Measurements from ENCODE around the gene CCK. TPM values are rescaled to one million over a fixed set of nuclear protein-coding genes. Genes with fewer than 3 reads are reported as not detected.

The CCK gene
- total RNA-seq, 1 donor from 2014 or later = not detected

GRCh38 chr3:42224658-42225421 is 41.1 kb downstream of the CCK start:
- Mint-ChIP-seq H3K4me3 (no peak overlapping the region), H3K27me3 (ENCODE audit: low read depth) (no peaks in the 10 kb centered on the region), H3K36me3 (peaks cover 22% of the 10 kb centered on the region), H3K4me1 (peaks cover 3% of the 10 kb centered on the region), H3K9me3 (no peaks in the 10 kb centered on the region), H3K27ac (peak overlapping the region; percentile 66)
- TF ChIP-seq, protein P1, sequence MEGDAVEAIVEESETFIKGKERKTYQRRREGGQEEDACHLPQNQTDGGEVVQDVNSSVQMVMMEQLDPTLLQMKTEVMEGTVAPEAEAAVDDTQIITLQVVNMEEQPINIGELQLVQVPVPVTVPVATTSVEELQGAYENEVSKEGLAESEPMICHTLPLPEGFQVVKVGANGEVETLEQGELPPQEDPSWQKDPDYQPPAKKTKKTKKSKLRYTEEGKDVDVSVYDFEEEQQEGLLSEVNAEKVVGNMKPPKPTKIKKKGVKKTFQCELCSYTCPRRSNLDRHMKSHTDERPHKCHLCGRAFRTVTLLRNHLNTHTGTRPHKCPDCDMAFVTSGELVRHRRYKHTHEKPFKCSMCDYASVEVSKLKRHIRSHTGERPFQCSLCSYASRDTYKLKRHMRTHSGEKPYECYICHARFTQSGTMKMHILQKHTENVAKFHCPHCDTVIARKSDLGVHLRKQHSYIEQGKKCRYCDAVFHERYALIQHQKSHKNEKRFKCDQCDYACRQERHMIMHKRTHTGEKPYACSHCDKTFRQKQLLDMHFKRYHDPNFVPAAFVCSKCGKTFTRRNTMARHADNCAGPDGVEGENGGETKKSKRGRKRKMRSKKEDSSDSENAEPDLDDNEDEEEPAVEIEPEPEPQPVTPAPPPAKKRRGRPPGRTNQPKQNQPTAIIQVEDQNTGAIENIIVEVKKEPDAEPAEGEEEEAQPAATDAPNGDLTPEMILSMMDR (IDR thresholded peaks at IDR 0.05; ENCODE audit: unreplicated experiment) = no peak
- DNase-seq (ENCODE audit: low spot score in 2 of 2, unreplicated experiment in 2 of 2) = no peak

- no peak for DNase-seq (ENCODE audit: low spot score in 2 of 2, unreplicated experiment in 2 of 2)
- Mint-ChIP-seq H3K36me3 (peaks cover 22% of the 10 kb centered on the region), H3K9me3 (no peaks in the 10 kb centered on the region), H3K4me1 (peaks cover 3% of the 10 kb centered on the region), H3K4me3 (no peak overlapping the region), H3K27me3 (ENCODE audit: low read depth) (no peaks in the 10 kb centered on the region), H3K27ac (no peak overlapping the region)
- TF ChIP-seq, protein P1 (IDR thresholded peaks at IDR 0.05; ENCODE audit: unreplicated experiment) = no peak
These were observed 41.8 kb downstream of the CCK start for GRCh38 chr3:42224178-42224577.

DNA sequence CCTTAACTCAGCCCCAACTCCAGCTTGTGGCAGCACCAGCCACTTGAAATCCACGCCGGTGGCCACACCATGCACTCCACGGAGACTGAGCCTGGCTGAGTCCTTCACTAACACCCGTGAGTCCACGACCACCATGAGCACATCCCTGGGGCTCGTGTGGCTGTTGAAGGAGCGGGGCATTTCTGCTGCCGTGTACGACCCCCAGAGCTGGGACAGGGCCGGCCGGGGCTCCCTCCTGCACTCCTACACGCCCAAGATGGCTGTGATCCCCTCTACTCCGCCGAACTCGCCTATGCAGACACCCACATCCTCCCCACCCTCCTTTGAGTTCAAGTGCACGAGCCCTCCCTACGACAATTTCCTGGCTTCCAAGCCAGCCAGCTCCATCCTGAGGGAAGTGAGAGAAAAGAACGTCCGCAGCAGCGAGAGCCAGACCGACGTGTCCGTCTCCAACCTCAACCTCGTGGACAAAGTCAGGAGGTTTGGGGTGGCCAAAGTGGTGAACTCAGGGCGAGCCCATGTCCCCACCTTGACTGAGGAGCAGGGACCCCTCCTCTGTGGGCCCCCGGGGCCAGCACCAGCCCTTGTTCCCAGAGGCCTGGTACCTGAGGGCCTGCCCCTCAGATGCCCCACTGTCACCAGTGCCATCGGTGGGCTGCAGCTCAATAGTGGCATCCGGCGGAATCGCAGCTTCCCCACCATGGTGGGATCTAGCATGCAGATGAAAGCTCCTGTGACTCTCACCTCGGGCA is 42.9 kb downstream of the CCK start:
- Mint-ChIP-seq H3K36me3 (peaks cover 22% of the 10 kb centered on the region), H3K4me3 (no peak overlapping the region), H3K27ac (no peak overlapping the region), H3K9me3 (no peaks in the 10 kb centered on the region), H3K4me1 (no peaks in the 10 kb centered on the region), H3K27me3 (ENCODE audit: low read depth) (no peaks in the 10 kb centered on the region)
- no peak for DNase-seq (ENCODE audit: low spot score in 2 of 2, unreplicated experiment in 2 of 2)
- TF ChIP-seq, protein P1 (IDR thresholded peaks at IDR 0.05; ENCODE audit: unreplicated experiment) = no peak

- peaks cover 27% of the 10 kb centered on the region for H3K36me3 Mint-ChIP-seq
- no peak for DNase-seq (ENCODE audit: low spot score in 2 of 2, unreplicated experiment in 2 of 2)
These were observed 45.4 kb downstream of the CCK start for GRCh38 chr3:42220436-42221121.

DNA sequence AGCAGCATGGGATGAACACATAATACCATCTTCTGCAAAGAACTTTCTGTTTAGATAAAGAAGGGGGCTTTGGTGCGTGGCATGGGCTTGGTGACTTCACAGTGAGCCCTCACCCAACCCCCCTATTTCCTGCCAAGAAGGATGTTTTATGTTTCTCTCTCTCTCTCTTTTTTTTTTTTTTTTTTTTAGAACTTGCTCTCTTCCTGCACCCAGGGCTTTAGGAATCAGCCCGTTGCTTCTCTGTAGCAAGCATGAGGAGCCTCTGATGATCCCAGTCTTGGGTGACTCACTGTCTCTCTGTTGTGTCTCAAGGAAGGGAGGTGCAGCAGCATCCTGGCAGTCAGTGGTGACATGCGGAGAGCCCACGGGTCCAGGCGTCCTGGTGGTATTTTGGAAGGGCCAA is 49.1 kb downstream of the CCK start:
- Mint-ChIP-seq H3K4me1 (peaks cover 15% of the 10 kb centered on the region), H3K36me3 (peaks cover 22% of the 10 kb centered on the region)

More at GRCh38 chr3:42220436-42221121, 45.4 kb downstream of the CCK start:
- H3K4me3 Mint-ChIP-seq = no peak overlapping the region
- H3K9me3 Mint-ChIP-seq = no peaks in the 10 kb centered on the region
- no peaks in the 10 kb centered on the region for H3K27me3 Mint-ChIP-seq (ENCODE audit: low read depth)
- TF ChIP-seq, protein P1 (IDR thresholded peaks at IDR 0.05; ENCODE audit: unreplicated experiment) = no peak
- H3K4me1 Mint-ChIP-seq = no peaks in the 10 kb centered on the region
- no peak overlapping the region for H3K27ac Mint-ChIP-seq

More for the DNA sequence above, 49.1 kb downstream of the CCK start:
- no peaks in the 10 kb centered on the region for H3K9me3 Mint-ChIP-seq
- no peak overlapping the region for H3K27ac Mint-ChIP-seq
- no peak overlapping the region for H3K4me3 Mint-ChIP-seq
- H3K27me3 Mint-ChIP-seq (ENCODE audit: low read depth) = no peaks in the 10 kb centered on the region
- TF ChIP-seq, protein P1 (IDR thresholded peaks at IDR 0.05; ENCODE audit: unreplicated experiment) = no peak
- DNase-seq (ENCODE audit: low spot score in 2 of 2, unreplicated experiment in 2 of 2) = no peak
